ENCODE results near the gene PRR7.
A peak's percentile ranks its signal among the peaks of the same experiment; 100 is the strongest.

Gene PRR7

GRCh38 chr5:177403792-177404640 lies 42.6 kb upstream of the PRR7 start:
- peak; percentile 71 for TF ChIP-seq CTCF (IDR thresholded peaks at IDR 0.05; ENCODE audit: control insufficient read depth, insufficient read depth, low read depth, low read length, missing control alignments)
- peak; percentile 27 for DNase-seq (ENCODE audit: low read depth)
- peak overlapping the region; percentile 66 for H3K4me3 ChIP-seq (ENCODE audit: control insufficient read depth, low read depth, low read length)

- no peak for TF ChIP-seq CTCF (IDR thresholded peaks at IDR 0.05; ENCODE audit: control insufficient read depth, insufficient read depth, low read depth, low read length, missing control alignments)
- DNase-seq (ENCODE audit: low read depth), result no peak
- H3K4me3 ChIP-seq (ENCODE audit: control insufficient read depth, low read depth, low read length), result peak overlapping the region; percentile 66
Measured at GRCh38 chr5:177404641-177405179, 41.9 kb upstream of the PRR7 start.

GRCh38 chr5:177405312-177405711 lies 41.3 kb upstream of the PRR7 start:
- TF ChIP-seq CTCF (IDR thresholded peaks at IDR 0.05; ENCODE audit: control insufficient read depth, insufficient read depth, low read depth, low read length, missing control alignments), result no peak
- no peak overlapping the region for H3K4me3 ChIP-seq (ENCODE audit: control insufficient read depth, low read depth, low read length)
- no peak for DNase-seq (ENCODE audit: low read depth)

- no peak for DNase-seq (ENCODE audit: low read depth)
- TF ChIP-seq CTCF (IDR thresholded peaks at IDR 0.05; ENCODE audit: control insufficient read depth, insufficient read depth, low read depth, low read length, missing control alignments), result no peak
- no peak overlapping the region for H3K4me3 ChIP-seq (ENCODE audit: control insufficient read depth, low read depth, low read length)
Measured at GRCh38 chr5:177405805-177406204, 40.8 kb upstream of the PRR7 start.

GRCh38 chr5:177409043-177409801 lies 37.4 kb upstream of the PRR7 start, which contains the start of gene F12:
Gene F12, minus strand, starts transcription at chr5:177409564. Its CDS starts 37 bp downstream, at chr5:177409527.
- H3K4me3 ChIP-seq (ENCODE audit: control insufficient read depth, low read depth, low read length), result no peak within 1 kb of the TSS
- DNase-seq (ENCODE audit: low read depth), result no peak
- no peak for TF ChIP-seq CTCF (IDR thresholded peaks at IDR 0.05; ENCODE audit: control insufficient read depth, insufficient read depth, low read depth, low read length, missing control alignments)

- no peak for TF ChIP-seq CTCF (IDR thresholded peaks at IDR 0.05; ENCODE audit: control insufficient read depth, insufficient read depth, low read depth, low read length, missing control alignments)
- DNase-seq (ENCODE audit: low read depth), result no peak
- no peak overlapping the region for H3K4me3 ChIP-seq (ENCODE audit: control insufficient read depth, low read depth, low read length)
Measured at GRCh38 chr5:177410575-177410974, 36.0 kb upstream of the PRR7 start.
